ENCODE results near the gene LCE2B.

The LCE2B gene

DNA sequence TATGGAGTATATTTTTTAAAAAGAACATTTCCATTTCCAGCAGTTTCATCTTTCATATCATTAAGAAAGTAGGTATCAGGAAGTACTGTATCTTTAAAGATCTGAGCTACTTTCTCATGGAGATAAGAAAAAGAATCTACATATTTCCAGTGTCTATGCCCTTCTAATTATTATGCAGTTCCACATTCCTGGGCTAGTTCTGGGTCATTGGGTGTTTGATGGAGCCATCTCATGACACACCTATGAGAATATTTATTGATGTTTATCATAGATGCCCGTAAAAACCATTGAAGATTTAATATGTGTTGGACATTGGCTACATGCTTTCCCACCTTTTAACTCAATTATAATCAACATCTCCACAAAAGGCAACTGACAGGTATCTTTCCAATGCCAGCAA lies 43.1 kb downstream of the LCE2B start:
- DNase-seq (ENCODE audit: insufficient read length, low spot score) (no peak), FAIRE-seq (no peak)

DNA sequence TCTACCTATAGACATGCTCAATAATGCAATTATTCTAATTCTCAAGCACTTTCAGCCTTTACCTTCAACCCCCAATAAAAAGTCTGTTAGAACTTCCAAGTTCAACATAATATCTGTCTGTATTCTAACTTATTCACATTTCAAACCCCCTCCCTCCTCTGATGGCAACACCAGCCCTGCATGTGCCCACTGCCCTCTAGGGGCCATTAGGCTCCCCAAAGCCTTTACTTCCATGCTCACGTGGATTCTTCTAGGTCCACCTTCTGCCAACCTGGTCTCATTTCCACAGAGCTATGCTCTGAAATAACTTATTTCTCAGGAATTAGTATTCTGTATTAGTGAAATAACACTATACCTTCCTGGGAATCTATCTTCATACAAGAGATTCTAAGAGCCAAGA lies 49.7 kb downstream of the LCE2B start:
- FAIRE-seq = no peak
- no peak for DNase-seq (ENCODE audit: insufficient read length, low spot score)

Data from GM19239 (cell line).